Measurements from ENCODE around the gene SLC10A3. TPM values are rescaled to one million over a fixed set of nuclear protein-coding genes. Genes with fewer than 3 reads are reported as not detected.

SLC10A3 gene
- total RNA-seq, 2 experiments from 2014 or later, result 15.7 to 16.4 TPM

DNA sequence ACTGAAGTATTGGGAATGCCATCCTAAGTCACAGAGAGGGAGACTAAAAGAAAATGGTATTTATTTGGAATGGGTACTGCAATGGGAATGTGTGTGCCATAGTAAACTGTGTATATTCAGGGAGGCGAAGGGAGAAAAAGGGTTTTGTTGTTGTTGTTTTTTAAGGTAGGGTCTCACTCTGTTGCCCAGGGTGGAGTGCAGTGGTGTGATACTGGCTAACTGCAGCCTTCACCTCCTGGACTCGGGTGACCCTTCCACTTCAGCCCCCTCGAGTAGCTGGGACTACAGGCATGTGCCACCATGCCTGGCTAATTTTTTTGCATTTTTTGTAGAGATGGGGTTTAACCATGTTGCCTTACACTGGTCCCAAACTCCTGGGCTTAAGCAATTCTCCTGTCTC is 4.3 kb upstream of the SLC10A3 start:
- no peak for DNase-seq
- Mint-ChIP-seq H3K4me1 (ENCODE audit: low read depth) (peaks cover 6% of the 10 kb centered on the region), H3K9me3 (no peaks in the 10 kb centered on the region), H3K4me3 (no peak overlapping the region), H3K27me3 (no peaks in the 10 kb centered on the region), H3K36me3 (ENCODE audit: low read depth) (peaks cover 6% of the 10 kb centered on the region), H3K27ac (no peak overlapping the region)
- Histone ChIP-seq H3K27ac (ENCODE audit: low read depth in 1 of 2, low read length in 2 of 2) (no peak overlapping the region), H3K9me3 (ENCODE audit: control insufficient read depth in 1 of 2, insufficient read depth in 1 of 2, low read length in 2 of 2) (no peaks in the 10 kb centered on the region), H3K36me3 (ENCODE audit: insufficient read depth, low read length) (no peaks in the 10 kb centered on the region), H3K4me3 (ENCODE audit: low read length) (no peak overlapping the region), H3K27me3 (ENCODE audit: control insufficient read depth in 1 of 2, insufficient read depth in 2 of 2, low read length in 2 of 2) (no peaks in the 10 kb centered on the region), H3K4me1 (ENCODE audit: insufficient read depth, low read length) (peaks cover 10% of the 10 kb centered on the region)
- no peak for ATAC-seq (ENCODE audit: poor library complexity)
- TF ChIP-seq, protein P1, sequence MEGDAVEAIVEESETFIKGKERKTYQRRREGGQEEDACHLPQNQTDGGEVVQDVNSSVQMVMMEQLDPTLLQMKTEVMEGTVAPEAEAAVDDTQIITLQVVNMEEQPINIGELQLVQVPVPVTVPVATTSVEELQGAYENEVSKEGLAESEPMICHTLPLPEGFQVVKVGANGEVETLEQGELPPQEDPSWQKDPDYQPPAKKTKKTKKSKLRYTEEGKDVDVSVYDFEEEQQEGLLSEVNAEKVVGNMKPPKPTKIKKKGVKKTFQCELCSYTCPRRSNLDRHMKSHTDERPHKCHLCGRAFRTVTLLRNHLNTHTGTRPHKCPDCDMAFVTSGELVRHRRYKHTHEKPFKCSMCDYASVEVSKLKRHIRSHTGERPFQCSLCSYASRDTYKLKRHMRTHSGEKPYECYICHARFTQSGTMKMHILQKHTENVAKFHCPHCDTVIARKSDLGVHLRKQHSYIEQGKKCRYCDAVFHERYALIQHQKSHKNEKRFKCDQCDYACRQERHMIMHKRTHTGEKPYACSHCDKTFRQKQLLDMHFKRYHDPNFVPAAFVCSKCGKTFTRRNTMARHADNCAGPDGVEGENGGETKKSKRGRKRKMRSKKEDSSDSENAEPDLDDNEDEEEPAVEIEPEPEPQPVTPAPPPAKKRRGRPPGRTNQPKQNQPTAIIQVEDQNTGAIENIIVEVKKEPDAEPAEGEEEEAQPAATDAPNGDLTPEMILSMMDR (IDR thresholded peaks at IDR 0.05), result no peak
- intact Hi-C loops (cut with DNase I, micrococcal nuclease), result no loop called here
- ChIA-PET CTCF (no interaction called here), POLR2A (no interaction called here)

DNA sequence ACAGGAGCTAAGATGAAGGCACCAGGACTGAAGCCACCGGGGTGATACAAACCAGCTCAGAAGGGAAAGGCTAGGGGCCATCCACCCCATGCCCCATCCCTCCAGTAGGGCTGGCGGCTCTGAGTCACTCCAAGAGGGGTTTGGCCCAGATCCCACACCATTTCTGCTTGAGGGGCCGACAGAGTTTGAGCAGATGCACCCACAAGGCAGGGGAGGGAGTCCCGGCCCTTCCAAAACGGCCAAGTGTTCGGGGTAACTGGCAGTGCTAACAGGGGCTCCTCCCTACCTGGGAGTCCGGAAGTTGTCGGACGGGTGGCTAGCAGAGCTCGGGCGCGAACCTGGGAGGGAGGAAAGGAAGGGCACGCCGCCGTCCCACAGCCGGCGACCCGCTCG is 412 bp downstream of the SLC10A3 start:
- Mint-ChIP-seq H3K4me1 (ENCODE audit: low read depth) (peaks cover 11% of the 10 kb centered on the region), H3K4me3 (peak overlapping the region; percentile 84), H3K27me3 (no peaks in the 10 kb centered on the region), H3K36me3 (ENCODE audit: low read depth) (peaks cover 6% of the 10 kb centered on the region), H3K9me3 (no peaks in the 10 kb centered on the region), H3K27ac (peak overlapping the region; percentile 92)
- H3K4me3 ChIP-seq (ENCODE audit: low read length), result peak overlapping the region; percentile 67
- TF ChIP-seq, protein P1 (IDR thresholded peaks at IDR 0.05), result no peak
- DNase-seq (peak in 5 of 14 experiments; percentile 10 to 56 (median 39)), ATAC-seq (ENCODE audit: poor library complexity) (peak; percentile 5)
- H3K27ac ChIP-seq (ENCODE audit: low read depth in 1 of 2, low read length in 2 of 2), result peak overlapping the region; percentile 53 to 70
- H3K4me1 ChIP-seq (ENCODE audit: insufficient read depth, low read length), result peaks cover 44% of the 10 kb centered on the region
- no peaks in the 10 kb centered on the region for H3K27me3 ChIP-seq (ENCODE audit: control insufficient read depth in 1 of 2, insufficient read depth in 2 of 2, low read length in 2 of 2)
- H3K36me3 ChIP-seq (ENCODE audit: insufficient read depth, low read length), result peaks cover 4% of the 10 kb centered on the region
- intact Hi-C loops (cut with DNase I, micrococcal nuclease), result loop anchor here in 1 of 2 experiments (1.0 kb wide), 1 partner anchor 32 kb away; the partner anchor contains the start of gene PLXNA3
- CTCF ChIA-PET, result interaction anchor here (0.7 to 1.2 kb wide), 4 partner anchors 11 to 116 kb away, joined by 3 to 9 read pairs (median 3); partner anchors contain the start of genes LAGE3 and RPL10
- POLR2A ChIA-PET, result interaction anchor here (0.6 to 3.4 kb wide), 13 partner anchors 20 to 563 kb away, joined by 3 to 35 read pairs (median 5); partner anchors contain the start of genes ATP6AP1, FAM3A, HCFC1 and PLXNA3
- H3K9me3 ChIP-seq (ENCODE audit: control insufficient read depth in 1 of 2, insufficient read depth in 1 of 2, low read length in 2 of 2), result no peaks in the 10 kb centered on the region

DNA sequence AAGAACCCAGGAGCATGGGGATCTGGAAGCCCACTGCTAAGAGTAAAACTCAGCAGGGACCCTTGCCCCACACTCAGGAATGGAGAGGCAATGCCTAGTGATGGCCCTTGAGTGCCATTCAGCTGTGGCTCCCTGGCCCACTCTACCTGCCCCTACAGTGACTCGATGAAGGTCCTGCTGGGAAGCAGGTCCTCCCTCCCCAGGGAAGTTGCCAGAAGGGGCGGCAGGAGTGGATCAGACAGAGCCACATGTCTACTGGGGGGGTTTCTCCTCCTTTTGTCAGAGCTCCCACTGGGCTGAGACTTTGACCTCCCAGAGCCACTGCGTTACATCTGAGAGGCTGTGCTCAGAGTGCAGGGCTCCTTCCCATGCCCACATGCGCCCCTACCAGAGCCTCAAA is 1.2 kb downstream of the SLC10A3 start:
- intact Hi-C loops (cut with DNase I, micrococcal nuclease), result loop anchor here (2.0 to 10.0 kb wide), 2 partner anchors 28 to 54 kb away; partner anchors contain the start of genes FAM3A (in 1 of the 2) and GDI1 (in 1 of the 2)
- peak overlapping the region; percentile 92 for H3K27ac Mint-ChIP-seq
- peaks cover 12% of the 10 kb centered on the region for H3K36me3 ChIP-seq (ENCODE audit: insufficient read depth, low read length)
- peaks cover 52% of the 10 kb centered on the region for H3K4me1 ChIP-seq (ENCODE audit: insufficient read depth, low read length)
- peaks cover 6% of the 10 kb centered on the region for H3K36me3 Mint-ChIP-seq (ENCODE audit: low read depth)
- peak overlapping the region in 1 of 2 donors; percentile 53 for H3K27ac ChIP-seq (ENCODE audit: low read depth in 1 of 2, low read length in 2 of 2)
- ChIA-PET CTCF (no interaction called here), POLR2A (interaction anchor here (0.8 to 3.4 kb wide), 4 partner anchors 21 to 32 kb away, joined by 4 to 35 read pairs (median 4); partner anchors contain the start of genes FAM3A and PLXNA3)
- peak overlapping the region; percentile 67 for H3K4me3 ChIP-seq (ENCODE audit: low read length)
- H3K27me3 Mint-ChIP-seq, result no peaks in the 10 kb centered on the region
- no peak for DNase-seq
- peaks cover 11% of the 10 kb centered on the region for H3K4me1 Mint-ChIP-seq (ENCODE audit: low read depth)
- no peaks in the 10 kb centered on the region for H3K9me3 ChIP-seq (ENCODE audit: control insufficient read depth in 1 of 2, insufficient read depth in 1 of 2, low read length in 2 of 2)
- H3K4me3 Mint-ChIP-seq, result peak overlapping the region; percentile 84
- ATAC-seq (ENCODE audit: poor library complexity), result no peak
- TF ChIP-seq, protein P1 (IDR thresholded peaks at IDR 0.05), result no peak
- H3K9me3 Mint-ChIP-seq, result no peaks in the 10 kb centered on the region
- no peaks in the 10 kb centered on the region for H3K27me3 ChIP-seq (ENCODE audit: control insufficient read depth in 1 of 2, insufficient read depth in 2 of 2, low read length in 2 of 2)
